GM10266 (cell line): ENCODE results near the gene DMD.

Source experiments
- DNase-seq: peaks from one replicate; pipeline ENCODE4 v3.0.0; 2012; ENCODE audit errors: extremely low spot score
- CTCF ChIP-seq: IDR thresholded peaks from 2 replicates; pipeline ENCODE4 v1.5.1; 2012; ENCODE audit warnings: mild to moderate bottlenecking, low read depth; ENCODE audit not compliant: control insufficient read depth, insufficient read depth; ENCODE audit errors: missing control alignments

Gene DMD

GRCh38 chrX:31889088-31889487 lies 1322.3 kb downstream of the DMD start:
- TF ChIP-seq CTCF, result no peak
- DNase-seq, result no peak

- no peak for TF ChIP-seq CTCF
- DNase-seq, result no peak
Measured at GRCh38 chrX:31884535-31884934, 1326.8 kb downstream of the DMD start.

- DNase-seq, result no peak
- no peak for TF ChIP-seq CTCF
Measured at GRCh38 chrX:31872007-31872406, 1339.3 kb downstream of the DMD start.

GRCh38 chrX:31870267-31870666 lies 1341.1 kb downstream of the DMD start:
- no peak for DNase-seq
- TF ChIP-seq CTCF, result no peak

GRCh38 chrX:31860686-31861085 lies 1350.7 kb downstream of the DMD start:
- TF ChIP-seq CTCF, result no peak

GRCh38 chrX:31858915-31859314 lies 1352.4 kb downstream of the DMD start:
- TF ChIP-seq CTCF, result no peak
- no peak for DNase-seq

More at GRCh38 chrX:31860686-31861085, 1350.7 kb downstream of the DMD start:
- DNase-seq, result no peak

GRCh38 chrX:31854716-31855115 lies 1356.6 kb downstream of the DMD start:
- no peak for TF ChIP-seq CTCF
- DNase-seq, result no peak

GRCh38 chrX:31851761-31852160 lies 1359.6 kb downstream of the DMD start:
- DNase-seq, result no peak
- TF ChIP-seq CTCF, result no peak
